Calu3 (cell line): ENCODE measurements around the gene CALHM4. TPM values are rescaled to one million over a fixed set of nuclear protein-coding genes. Genes with fewer than 3 reads are reported as not detected.

ENCODE experiments used
- BruUV-seq: library from RNA; stranded (reverse); fragments of 400-500 nt; replicated peaks from 2 replicates; lab custom pipeline; 2021; lab: Mats Ljungman, UMichigan
- CTCF ChIA-PET: fragments of 300-600 bp; sonication (Branson Sonifier 250); formaldehyde crosslinking; loops from one replicate; lab custom pipeline; 2022; ENCODE audit warnings: antibody characterized with exemption; lab: Charles Lee
- DNase-seq: peaks from one replicate; pipeline ENCODE4 v3.0.0; 2022
- H3K27ac Mint-ChIP-seq: one replicate; pipeline ENCODE4 v1.8.0; 2022; ENCODE audit warnings: mixed read lengths; ENCODE audit not compliant: unreplicated experiment
- H3K27me3 Mint-ChIP-seq: one replicate; pipeline ENCODE4 v1.8.0; 2022; ENCODE audit warnings: mixed read lengths; ENCODE audit not compliant: unreplicated experiment
- H3K36me3 Mint-ChIP-seq: one replicate; pipeline ENCODE4 v1.8.0; 2022; ENCODE audit warnings: mild to moderate bottlenecking, moderate library complexity, mixed read lengths; ENCODE audit not compliant: insufficient read depth, unreplicated experiment
- H3K4me1 Mint-ChIP-seq: one replicate; pipeline ENCODE4 v1.8.0; 2022; ENCODE audit warnings: mild to moderate bottlenecking, low read depth, mixed read lengths; ENCODE audit not compliant: unreplicated experiment
- H3K4me3 Mint-ChIP-seq: one replicate; pipeline ENCODE4 v1.8.0; 2022; ENCODE audit warnings: mild to moderate bottlenecking, low read depth, moderate library complexity, mixed read lengths; ENCODE audit not compliant: unreplicated experiment
- H3K9me3 Mint-ChIP-seq: one replicate; pipeline ENCODE4 v1.8.0; 2022; ENCODE audit warnings: low read depth, mixed read lengths; ENCODE audit not compliant: unreplicated experiment
- CTCF ChIP-seq: fragments of 200-600 bp; IDR thresholded peaks from one replicate; pipeline ENCODE4 v1.8.0; 2022; ENCODE audit warnings: antibody characterized with exemption; ENCODE audit not compliant: unreplicated experiment
- intact Hi-C: fragments of 100-400 bp; cut with micrococcal nuclease; formaldehyde crosslinking; loops from one replicate; pipeline ENCODE4 v1.10.0; 2022; ENCODE audit not compliant: unreplicated experiment
- total RNA-seq: library from RNA; stranded (reverse); gene quantifications from 2 replicates; pipeline ENCODE4 v1.2.3, GENCODE V29; 2022

Gene CALHM4
- total RNA-seq, 1 experiment from 2014 or later = not detected

GRCh38 chr6:116512111-116512559 is 41.4 kb upstream of the CALHM4 start:
- BruUV-seq = no TSS peak

GRCh38 chr6:116512734-116513133 is 40.8 kb upstream of the CALHM4 start:
- Mint-ChIP-seq H3K9me3 (peaks cover 2% of the 10 kb centered on the region), H3K27me3 (peaks cover 19% of the 10 kb centered on the region), H3K4me1 (peaks cover 8% of the 10 kb centered on the region), H3K27ac (no peak overlapping the region), H3K4me3 (no peak overlapping the region), H3K36me3 (no peaks in the 10 kb centered on the region)
- no TSS peak for BruUV-seq
- intact Hi-C loops = loop anchor here (5.0 kb wide), 1 partner anchor 225 kb away; no protein-coding TSS in a partner anchor
- DNase-seq = no peak
- CTCF ChIA-PET = interaction anchor here (1.3 to 2.1 kb wide), 3 partner anchors 68 to 225 kb away, joined by 3 to 12 read pairs (median 9); no protein-coding TSS in a partner anchor
- TF ChIP-seq CTCF = no peak

More at GRCh38 chr6:116512111-116512559, 41.4 kb upstream of the CALHM4 start:
- Mint-ChIP-seq H3K4me3 (no peak overlapping the region), H3K4me1 (peaks cover 8% of the 10 kb centered on the region), H3K27ac (no peak overlapping the region), H3K9me3 (peaks cover 2% of the 10 kb centered on the region), H3K36me3 (no peaks in the 10 kb centered on the region), H3K27me3 (peaks cover 17% of the 10 kb centered on the region)
- DNase-seq = no peak
- intact Hi-C loops = loop anchor here (5.0 kb wide), 1 partner anchor 225 kb away; no protein-coding TSS in a partner anchor
- CTCF ChIA-PET = interaction anchor here (0.6 to 2.1 kb wide), 15 partner anchors 8 to 294 kb away, joined by 3 to 12 read pairs (median 5); partner anchors contain the start of genes RWDD1 and TSPYL1
- TF ChIP-seq CTCF = no peak

- intact Hi-C loops = loop anchor here (5.0 kb wide), 1 partner anchor 226 kb away; no protein-coding TSS in a partner anchor
- H3K27ac Mint-ChIP-seq = no peak overlapping the region
- DNase-seq = no peak
- no peak overlapping the region for H3K4me3 Mint-ChIP-seq
- TF ChIP-seq CTCF = no peak
- peaks cover 8% of the 10 kb centered on the region for H3K4me1 Mint-ChIP-seq
- BruUV-seq = no TSS peak
- CTCF ChIA-PET = interaction anchor here (1.0 kb wide), 1 partner anchor 226 kb away, joined by 3 read pairs; no protein-coding TSS in a partner anchor
- H3K9me3 Mint-ChIP-seq = peaks cover 2% of the 10 kb centered on the region
- peaks cover 25% of the 10 kb centered on the region for H3K27me3 Mint-ChIP-seq
- H3K36me3 Mint-ChIP-seq = no peaks in the 10 kb centered on the region
Observed at GRCh38 chr6:116513224-116513875, 40.2 kb upstream of the CALHM4 start.

GRCh38 chr6:116514111-116514510 is 39.4 kb upstream of the CALHM4 start:
- Mint-ChIP-seq H3K9me3 (no peaks in the 10 kb centered on the region), H3K27ac (no peak overlapping the region), H3K36me3 (no peaks in the 10 kb centered on the region), H3K4me3 (no peak overlapping the region), H3K4me1 (peaks cover 8% of the 10 kb centered on the region), H3K27me3 (peaks cover 32% of the 10 kb centered on the region)
- BruUV-seq = no TSS peak
- CTCF ChIA-PET = interaction anchor here (1.0 kb wide), 1 partner anchor 226 kb away, joined by 3 read pairs; no protein-coding TSS in a partner anchor
- intact Hi-C loops = loop anchor here (5.0 kb wide), 1 partner anchor 227 kb away; no protein-coding TSS in a partner anchor
- DNase-seq = no peak
- no peak for TF ChIP-seq CTCF
